HepG2 (cell line): ENCODE results near the gene CST11. TPM values are rescaled to one million over a fixed set of nuclear protein-coding genes. Genes with fewer than 3 reads are reported as not detected.

Source experiments
- ARID5B ChIP-seq: IDR thresholded peaks from 2 replicates; pipeline ENCODE4 v1.4.0; 2020; ENCODE audit warnings: mild to moderate bottlenecking, missing genetic modification reagents
- ARNTL ChIP-seq: sonication (generic); formaldehyde crosslinking; IDR thresholded peaks from 2 replicates; pipeline ENCODE4 v1.4.0; 2020; ENCODE audit warnings: mild to moderate bottlenecking, missing genetic modification reagents
- CHCHD3 ChIP-seq: sonication (generic); formaldehyde crosslinking; IDR thresholded peaks from 2 replicates; pipeline ENCODE4 v1.8.0; 2022; ENCODE audit warnings: mild to moderate bottlenecking, missing genetic modification reagents, moderate library complexity
- DPF2 ChIP-seq: sonication (generic); formaldehyde crosslinking; IDR thresholded peaks from 2 replicates; pipeline ENCODE4 v1.4.0; 2020; ENCODE audit warnings: mild to moderate bottlenecking, low read depth, missing genetic modification reagents, borderline replicate concordance
- MIXL1 ChIP-seq: IDR thresholded peaks from 2 replicates; pipeline ENCODE4 v1.6.1; 2016
- PRDM4 ChIP-seq: sonication (generic); formaldehyde crosslinking; IDR thresholded peaks from 2 replicates; pipeline ENCODE4 v1.9.0; 2021; ENCODE audit warnings: missing genetic modification reagents, borderline replicate concordance
- SAP130 ChIP-seq: IDR thresholded peaks from 2 replicates; pipeline ENCODE4 v1.6.1; 2016; ENCODE audit warnings: low read depth
- SOX6 ChIP-seq, 2 experiments: fragments of 450-650 bp in 1 of 2; sonication (generic) in 1 of 2; formaldehyde crosslinking in 1 of 2; IDR thresholded peaks; 2 replicates each; pipeline versions ENCODE4 v1.4.0 to v1.6.1; 2017 to 2020; ENCODE audit warnings: antibody characterized with exemption in 1 of 2, mild to moderate bottlenecking in 1 of 2, missing genetic modification reagents in 1 of 2
- SP5 ChIP-seq: IDR thresholded peaks from 2 replicates; pipeline ENCODE4 v1.6.1; 2016; ENCODE audit warnings: low read depth, borderline replicate concordance
- STAG1 ChIP-seq: sonication (generic); formaldehyde crosslinking; IDR thresholded peaks from 2 replicates; pipeline ENCODE4 v1.4.0; 2020; ENCODE audit warnings: missing genetic modification reagents
- TARDBP ChIP-seq: sonication (generic); formaldehyde crosslinking; IDR thresholded peaks from 2 replicates; pipeline ENCODE4 v1.8.0; 2022; ENCODE audit warnings: mild to moderate bottlenecking, missing genetic modification reagents
- TEAD3 ChIP-seq: optimal IDR thresholded peaks from 2 replicates; pipeline ENCODE3; 2016; ENCODE audit warnings: borderline replicate concordance
- TFDP2 ChIP-seq: sonication (generic); formaldehyde crosslinking; IDR thresholded peaks from 2 replicates; pipeline ENCODE4 v1.4.0; 2020; ENCODE audit warnings: missing genetic modification reagents
- UBTF ChIP-seq: sonication (generic); formaldehyde crosslinking; IDR thresholded peaks from 2 replicates; pipeline ENCODE4 v1.4.0; 2020; ENCODE audit warnings: mild to moderate bottlenecking, missing genetic modification reagents
- ZBTB44 ChIP-seq: sonication (generic); formaldehyde crosslinking; IDR thresholded peaks from 2 replicates; pipeline ENCODE4 v1.4.0; 2020; ENCODE audit warnings: missing genetic modification reagents
- ZFP82 ChIP-seq: sonication (generic); formaldehyde crosslinking; IDR thresholded peaks from 2 replicates; pipeline ENCODE4 v1.5.1; 2020; ENCODE audit warnings: mild to moderate bottlenecking, missing genetic modification reagents, borderline replicate concordance
- ZNF3 ChIP-seq: IDR thresholded peaks from 2 replicates; pipeline ENCODE4 v1.7.0; 2017; ENCODE audit warnings: inconsistent platforms
- ZNF331 ChIP-seq: sonication (generic); formaldehyde crosslinking; IDR thresholded peaks from 2 replicates; pipeline ENCODE4 v1.4.0; 2020; ENCODE audit warnings: missing genetic modification reagents
- polyA plus RNA-seq, 8 experiments: library from polyadenylated mRNA; depleted of rRNA in 3 of 8; stranded (reverse) in 7 of 8; unstranded in 1 of 8; fragments of >200 nt; fragmentation: Illumina TruSeq in 4 of 8; extraction: Trizol in 4 of 8; gene quantifications; 2 replicates each; pipeline versions ENCODE4 v1.2.1 to v1.2.3, GENCODE V29; 2011 to 2016; ENCODE audit warnings: low read depth in 4 of 8, missing spikeins in 1 of 8, mixed read lengths in 1 of 8; ENCODE audit not compliant: insufficient read depth in 1 of 8
- total RNA-seq, 5 experiments: library from RNA; depleted of rRNA; stranded (reverse); fragments of >200 nt; fragmentation: Illumina TruSeq; extraction: Trizol; gene quantifications; 2 replicates each; pipeline ENCODE4 v1.2.3, GENCODE V29; 2016; ENCODE audit warnings: low read depth in 1 of 5

CST11 gene
- total and polyA plus RNA-seq, 2 of the 13 experiments (the other 11 are each of a cell fraction or from before 2014, with no cell fraction given) = not detected

- TF ChIP-seq ARID5B (CRISPR knock-in tag) (peak; percentile 88), ZNF331 (CRISPR knock-in tag) (peak; percentile 74; the same call in 1 of the 2 replicates), DPF2 (CRISPR knock-in tag) (0 out of 2 replicates have a peak, but pooled peaks have one; percentile 21), TEAD3 (CRISPR knock-in tag) (peak; percentile 95), ZNF3 (CRISPR knock-in tag) (peak; percentile 76; the same call in 1 of the 2 replicates), CHCHD3 (CRISPR knock-in tag) (no peak), PRDM4 (no peak), MIXL1 (CRISPR knock-in tag) (peak; percentile 78), UBTF (CRISPR knock-in tag) (no peak), ARNTL (CRISPR knock-in tag) (0 out of 2 replicates have a peak, but pooled peaks have one; percentile 61), TARDBP (CRISPR knock-in tag) (no peak), SOX6 (IDR thresholded peaks at IDR 0.05) (no peak), SOX6 (CRISPR knock-in tag; IDR thresholded peaks at IDR 0.05) (peak; percentile 52), ZFP82 (CRISPR knock-in tag) (no peak), SAP130 (CRISPR knock-in tag) (peak; percentile 89), TFDP2 (no peak), SP5 (peak; percentile 9; the same call in 1 of the 2 replicates), ZBTB44 (no peak), STAG1 (CRISPR knock-in tag) (peak; percentile 27; the same call in 1 of the 2 replicates)
These were observed 40.6 kb downstream of the CST11 start (continued) for GRCh38 chr20:23412026-23412425.
